Parathyroid adenoma (tissue), 2 donors: ENCODE results near the gene L2HGDH.

ENCODE experiments used
- H2AFZ ChIP-seq: fragments of 300-600 bp; sonication (generic); one replicate; pipeline ENCODE4 v1.7.0; 2017; ENCODE audit warnings: antibody characterized with exemption, mild to moderate bottlenecking
- H3K27ac ChIP-seq: fragments of 300-600 bp; sonication (generic); one replicate; pipeline ENCODE4 v1.7.0; 2017
- H3K27me3 ChIP-seq: fragments of 300-600 bp; sonication (generic); one replicate; pipeline ENCODE4 v1.7.0; 2017; ENCODE audit warnings: low read length; ENCODE audit not compliant: control insufficient read depth, insufficient read depth
- H3K36me3 ChIP-seq: fragments of 300-600 bp; sonication (generic); one replicate; pipeline ENCODE4 v1.7.0; 2017; ENCODE audit warnings: low read length; ENCODE audit not compliant: control insufficient read depth, insufficient read depth
- H3K4me1 ChIP-seq: fragments of 300-600 bp; sonication (generic); one replicate; pipeline ENCODE4 v1.7.0; 2017; ENCODE audit warnings: control low read depth
- H3K4me2 ChIP-seq: fragments of 300-600 bp; sonication (generic); one replicate; pipeline ENCODE4 v1.7.0; 2017; ENCODE audit warnings: low read length
- H3K4me3 ChIP-seq: fragments of 300-600 bp; sonication (generic); one replicate; pipeline ENCODE4 v1.7.0; 2017; ENCODE audit warnings: low read depth, low read length
- H3K79me2 ChIP-seq: fragments of 300-600 bp; sonication (generic); one replicate; pipeline ENCODE4 v1.7.0; 2017; ENCODE audit warnings: control low read depth
- H3K9ac ChIP-seq: fragments of 300-600 bp; sonication (generic); one replicate; pipeline ENCODE4 v1.7.0; 2017; ENCODE audit warnings: mild to moderate bottlenecking
- H3K9me3 ChIP-seq: fragments of 300-600 bp; sonication (generic); one replicate; pipeline ENCODE4 v1.7.0; 2017; ENCODE audit warnings: low read length; ENCODE audit not compliant: control insufficient read depth
- CTCF ChIP-seq: fragments of 300-600 bp; sonication (generic); IDR thresholded peaks from one replicate; pipeline ENCODE4 v1.7.0; 2017; ENCODE audit warnings: antibody characterized with exemption, mild to moderate bottlenecking
- donor health status: primary hyperparathyroidism.

Gene L2HGDH

GRCh38 chr14:50222055-50222613 lies 89.9 kb downstream of the L2HGDH start:
- no peaks in the 10 kb centered on the region for H3K9me3 ChIP-seq
- no peaks in the 10 kb centered on the region for H3K27me3 ChIP-seq
- H3K4me1 ChIP-seq = peaks cover 18% of the 10 kb centered on the region
- H3K9ac ChIP-seq = no peak overlapping the region
- H3K4me3 ChIP-seq = no peak overlapping the region
- no peak for TF ChIP-seq CTCF
- H3K79me2 ChIP-seq = peaks cover 37% of the 10 kb centered on the region
- H3K27ac ChIP-seq = no peak overlapping the region
- H2AFZ ChIP-seq = no peak overlapping the region
- H3K36me3 ChIP-seq = no peaks in the 10 kb centered on the region
- no peak overlapping the region for H3K4me2 ChIP-seq

DNA sequence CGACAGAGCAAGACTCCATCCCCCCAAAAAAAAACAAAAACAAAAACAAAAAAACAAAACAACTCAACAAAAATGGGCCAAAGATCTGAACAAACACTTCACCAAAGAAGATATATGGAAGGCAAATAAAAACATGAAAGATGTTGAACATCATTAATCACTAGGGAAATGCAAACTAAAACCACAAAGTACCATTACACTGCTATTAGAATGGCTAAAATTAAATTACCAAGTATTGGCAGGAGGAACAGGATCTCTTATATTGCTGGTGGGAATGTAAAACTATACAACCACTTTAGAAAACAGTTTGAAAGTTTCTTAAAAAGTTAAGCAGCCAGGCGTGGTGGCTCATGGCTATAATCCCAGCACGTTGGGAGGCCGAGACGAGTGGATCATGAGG lies 93.5 kb downstream of the L2HGDH start:
- Histone ChIP-seq H3K4me3 (no peak overlapping the region), H3K9me3 (no peaks in the 10 kb centered on the region), H2AFZ (no peak overlapping the region), H3K4me1 (no peaks in the 10 kb centered on the region), H3K27me3 (no peaks in the 10 kb centered on the region), H3K9ac (no peak overlapping the region), H3K36me3 (no peaks in the 10 kb centered on the region), H3K4me2 (no peak overlapping the region), H3K27ac (no peak overlapping the region), H3K79me2 (peaks cover 32% of the 10 kb centered on the region)
- TF ChIP-seq CTCF = no peak

- H3K27me3 ChIP-seq = no peaks in the 10 kb centered on the region
- TF ChIP-seq CTCF = no peak
- no peak overlapping the region for H3K27ac ChIP-seq
Observed at GRCh38 chr14:50215416-50215815, 96.6 kb downstream of the L2HGDH start.

GRCh38 chr14:50213795-50214194 lies 98.2 kb downstream of the L2HGDH start:
- no peaks in the 10 kb centered on the region for H3K27me3 ChIP-seq
- H3K4me1 ChIP-seq = no peaks in the 10 kb centered on the region
- H3K36me3 ChIP-seq = no peaks in the 10 kb centered on the region
- no peaks in the 10 kb centered on the region for H3K9me3 ChIP-seq
- H3K4me3 ChIP-seq = no peak overlapping the region
- H3K9ac ChIP-seq = no peak overlapping the region
- H3K4me2 ChIP-seq = no peak overlapping the region
- peaks cover 24% of the 10 kb centered on the region for H3K79me2 ChIP-seq
- H2AFZ ChIP-seq = no peak overlapping the region
- no peak overlapping the region for H3K27ac ChIP-seq
- no peak for TF ChIP-seq CTCF

More at GRCh38 chr14:50215416-50215815, 96.6 kb downstream of the L2HGDH start:
- peaks cover 27% of the 10 kb centered on the region for H3K79me2 ChIP-seq
- no peaks in the 10 kb centered on the region for H3K4me1 ChIP-seq
- H3K4me2 ChIP-seq = no peak overlapping the region
- no peak overlapping the region for H3K4me3 ChIP-seq
- H3K36me3 ChIP-seq = no peaks in the 10 kb centered on the region
- no peak overlapping the region for H2AFZ ChIP-seq
- no peak overlapping the region for H3K9ac ChIP-seq
- H3K9me3 ChIP-seq = no peaks in the 10 kb centered on the region

DNA sequence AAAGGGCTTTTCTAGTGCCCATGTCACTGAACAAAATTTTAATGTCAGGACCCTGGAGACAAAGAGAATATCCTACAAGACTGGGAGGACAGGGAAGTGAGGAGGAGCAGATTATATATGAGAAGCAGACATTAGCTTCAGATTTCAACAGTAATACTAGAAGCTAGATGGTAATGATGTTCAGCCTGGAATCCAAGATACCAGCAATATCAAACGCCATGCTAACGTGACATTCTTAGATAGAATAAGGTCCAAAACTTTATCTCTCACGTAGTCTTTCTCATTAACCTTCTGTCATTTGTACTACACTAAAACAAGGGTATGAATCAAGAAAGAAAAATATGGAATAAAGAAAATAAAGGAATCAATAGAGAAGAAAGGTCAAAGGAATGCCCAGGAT lies 99.3 kb downstream of the L2HGDH start:
- H2AFZ ChIP-seq = no peak overlapping the region
- H3K27me3 ChIP-seq = no peaks in the 10 kb centered on the region
- no peak overlapping the region for H3K27ac ChIP-seq
- no peaks in the 10 kb centered on the region for H3K4me1 ChIP-seq
- no peak overlapping the region for H3K4me2 ChIP-seq
- no peaks in the 10 kb centered on the region for H3K36me3 ChIP-seq
- no peaks in the 10 kb centered on the region for H3K9me3 ChIP-seq
- no peak for TF ChIP-seq CTCF
- H3K4me3 ChIP-seq = no peak overlapping the region
- H3K9ac ChIP-seq = no peak overlapping the region
- H3K79me2 ChIP-seq = peaks cover 18% of the 10 kb centered on the region
